GM23338 (cell line): Measurements from ENCODE around the gene CDH4.

Experiments
- CREB1 ChIP-seq: fragments of 250-450 bp; sonication (Bioruptor Pico); IDR thresholded peaks from 2 replicates; pipeline ENCODE4 v1.5.0; 2020; ENCODE audit warnings: low read depth, mild to moderate bottlenecking, moderate library complexity
- EZH2 ChIP-seq: fragments of 200-600 bp; sonication (generic); IDR thresholded peaks from one replicate; pipeline ENCODE4 v1.8.0; 2017; ENCODE audit warnings: antibody characterized with exemption, mild to moderate bottlenecking, low read depth; ENCODE audit not compliant: unreplicated experiment
- EZH2phosphoT487 ChIP-seq: fragments of 200-600 bp; sonication (generic); IDR thresholded peaks from one replicate; pipeline ENCODE4 v1.8.1; 2018; ENCODE audit warnings: antibody characterized with exemption; ENCODE audit not compliant: unreplicated experiment
- JUNB ChIP-seq: IDR thresholded peaks from one replicate; pipeline ENCODE4 v1.6.1; 2016; ENCODE audit warnings: antibody characterized with exemption; ENCODE audit not compliant: unreplicated experiment
- NANOG ChIP-seq: IDR thresholded peaks from 2 replicates; pipeline ENCODE4 v1.6.1; 2016; ENCODE audit warnings: antibody characterized with exemption, borderline replicate concordance
- POLR2AphosphoS5 ChIP-seq: IDR thresholded peaks from 2 replicates; pipeline ENCODE4 v1.6.1; 2016; ENCODE audit warnings: antibody characterized with exemption, low read depth
- STAT1 ChIP-seq: IDR thresholded peaks from one replicate; pipeline ENCODE4 v1.6.1; 2016; ENCODE audit warnings: antibody characterized with exemption; ENCODE audit not compliant: unreplicated experiment
- ZNF114 ChIP-seq: fragments of 250-450 bp; sonication (Bioruptor Pico); IDR thresholded peaks from 2 replicates; pipeline ENCODE4 v1.5.0; 2020; ENCODE audit warnings: mild to moderate bottlenecking, moderate library complexity
- TF ChIP-seq, protein P1 (sequence below), 2 experiments: fragments of 200-600 bp in 1 of 2; sonication (generic) in 1 of 2; conservative IDR thresholded peaks; 2 replicates each; pipeline versions ENCODE4 v1.5.1 to v1.6.1; 2016 to 2017; ENCODE audit warnings: antibody characterized with exemption in 2 of 2, low read depth in 2 of 2, mild to moderate bottlenecking in 2 of 2, moderate library complexity in 1 of 2
- TF ChIP-seq, protein P2 (sequence below): IDR thresholded peaks from one replicate; pipeline ENCODE4 v1.6.1; 2018; ENCODE audit warnings: antibody characterized with exemption; ENCODE audit not compliant: unreplicated experiment
- TF ChIP-seq, protein P3 (sequence below): IDR thresholded peaks from 2 replicates; pipeline ENCODE4 v1.6.1; 2016; ENCODE audit warnings: antibody characterized with exemption

DNA sequence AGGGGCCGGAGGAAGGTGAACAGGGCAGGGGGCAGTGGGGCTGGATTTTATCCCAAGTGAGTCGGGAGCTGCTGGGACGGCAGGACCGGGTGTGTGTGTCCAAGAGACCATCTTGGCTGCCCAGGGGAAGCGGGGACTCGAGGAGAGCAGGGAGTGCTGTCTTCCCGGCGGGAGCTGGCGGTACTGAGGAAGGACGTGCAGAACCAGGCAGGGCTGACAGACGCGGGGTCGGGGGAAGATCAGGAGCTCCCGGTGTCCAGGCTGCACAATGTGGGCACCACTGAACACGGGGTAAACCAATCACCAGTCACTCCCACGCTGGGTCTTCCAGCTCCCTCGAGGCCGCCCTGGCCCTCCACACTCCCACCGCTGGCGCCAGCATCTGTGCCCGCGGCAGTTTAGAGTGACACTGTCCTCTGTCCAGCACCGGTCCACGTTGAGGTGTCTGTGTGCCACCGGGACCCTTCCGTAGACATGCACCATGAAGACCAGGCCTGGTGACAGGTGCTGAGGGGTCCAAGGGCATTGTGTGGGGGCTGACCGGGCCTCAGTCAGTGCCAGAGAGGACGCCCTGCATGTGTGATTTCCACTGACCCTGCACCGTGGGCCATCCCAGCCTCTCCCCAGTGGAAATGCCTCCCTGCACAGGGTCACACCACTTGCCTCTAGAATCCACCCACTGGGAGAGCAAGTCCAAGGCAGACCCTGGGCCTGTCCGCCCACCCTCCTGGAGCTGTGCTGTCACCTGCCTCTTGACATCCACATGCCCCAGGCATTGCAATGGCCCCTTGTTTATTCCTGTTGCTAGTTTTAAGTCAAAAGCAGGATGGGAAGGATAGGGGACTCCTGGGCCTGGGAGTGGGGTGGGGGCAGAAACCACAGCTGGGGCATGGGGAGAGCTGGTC lies 411.7 kb downstream of the CDH4 start:
- TF ChIP-seq, protein P1, sequence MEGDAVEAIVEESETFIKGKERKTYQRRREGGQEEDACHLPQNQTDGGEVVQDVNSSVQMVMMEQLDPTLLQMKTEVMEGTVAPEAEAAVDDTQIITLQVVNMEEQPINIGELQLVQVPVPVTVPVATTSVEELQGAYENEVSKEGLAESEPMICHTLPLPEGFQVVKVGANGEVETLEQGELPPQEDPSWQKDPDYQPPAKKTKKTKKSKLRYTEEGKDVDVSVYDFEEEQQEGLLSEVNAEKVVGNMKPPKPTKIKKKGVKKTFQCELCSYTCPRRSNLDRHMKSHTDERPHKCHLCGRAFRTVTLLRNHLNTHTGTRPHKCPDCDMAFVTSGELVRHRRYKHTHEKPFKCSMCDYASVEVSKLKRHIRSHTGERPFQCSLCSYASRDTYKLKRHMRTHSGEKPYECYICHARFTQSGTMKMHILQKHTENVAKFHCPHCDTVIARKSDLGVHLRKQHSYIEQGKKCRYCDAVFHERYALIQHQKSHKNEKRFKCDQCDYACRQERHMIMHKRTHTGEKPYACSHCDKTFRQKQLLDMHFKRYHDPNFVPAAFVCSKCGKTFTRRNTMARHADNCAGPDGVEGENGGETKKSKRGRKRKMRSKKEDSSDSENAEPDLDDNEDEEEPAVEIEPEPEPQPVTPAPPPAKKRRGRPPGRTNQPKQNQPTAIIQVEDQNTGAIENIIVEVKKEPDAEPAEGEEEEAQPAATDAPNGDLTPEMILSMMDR (conservative IDR thresholded peaks at IDR 0.05; ENCODE audit: low read depth in 2 of 2): no peak
- no peak for TF ChIP-seq EZH2
- TF ChIP-seq, protein P2, sequence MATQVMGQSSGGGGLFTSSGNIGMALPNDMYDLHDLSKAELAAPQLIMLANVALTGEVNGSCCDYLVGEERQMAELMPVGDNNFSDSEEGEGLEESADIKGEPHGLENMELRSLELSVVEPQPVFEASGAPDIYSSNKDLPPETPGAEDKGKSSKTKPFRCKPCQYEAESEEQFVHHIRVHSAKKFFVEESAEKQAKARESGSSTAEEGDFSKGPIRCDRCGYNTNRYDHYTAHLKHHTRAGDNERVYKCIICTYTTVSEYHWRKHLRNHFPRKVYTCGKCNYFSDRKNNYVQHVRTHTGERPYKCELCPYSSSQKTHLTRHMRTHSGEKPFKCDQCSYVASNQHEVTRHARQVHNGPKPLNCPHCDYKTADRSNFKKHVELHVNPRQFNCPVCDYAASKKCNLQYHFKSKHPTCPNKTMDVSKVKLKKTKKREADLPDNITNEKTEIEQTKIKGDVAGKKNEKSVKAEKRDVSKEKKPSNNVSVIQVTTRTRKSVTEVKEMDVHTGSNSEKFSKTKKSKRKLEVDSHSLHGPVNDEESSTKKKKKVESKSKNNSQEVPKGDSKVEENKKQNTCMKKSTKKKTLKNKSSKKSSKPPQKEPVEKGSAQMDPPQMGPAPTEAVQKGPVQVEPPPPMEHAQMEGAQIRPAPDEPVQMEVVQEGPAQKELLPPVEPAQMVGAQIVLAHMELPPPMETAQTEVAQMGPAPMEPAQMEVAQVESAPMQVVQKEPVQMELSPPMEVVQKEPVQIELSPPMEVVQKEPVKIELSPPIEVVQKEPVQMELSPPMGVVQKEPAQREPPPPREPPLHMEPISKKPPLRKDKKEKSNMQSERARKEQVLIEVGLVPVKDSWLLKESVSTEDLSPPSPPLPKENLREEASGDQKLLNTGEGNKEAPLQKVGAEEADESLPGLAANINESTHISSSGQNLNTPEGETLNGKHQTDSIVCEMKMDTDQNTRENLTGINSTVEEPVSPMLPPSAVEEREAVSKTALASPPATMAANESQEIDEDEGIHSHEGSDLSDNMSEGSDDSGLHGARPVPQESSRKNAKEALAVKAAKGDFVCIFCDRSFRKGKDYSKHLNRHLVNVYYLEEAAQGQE: no peak
- no peak for TF ChIP-seq NANOG
- no peak for TF ChIP-seq POLR2AphosphoS5
- no peak for TF ChIP-seq JUNB
- TF ChIP-seq EZH2phosphoT487: no peak
- no peak for TF ChIP-seq ZNF114 (CRISPR knock-in tag)
- no peak for TF ChIP-seq CREB1
- no peak for TF ChIP-seq STAT1
- TF ChIP-seq, protein P3, sequence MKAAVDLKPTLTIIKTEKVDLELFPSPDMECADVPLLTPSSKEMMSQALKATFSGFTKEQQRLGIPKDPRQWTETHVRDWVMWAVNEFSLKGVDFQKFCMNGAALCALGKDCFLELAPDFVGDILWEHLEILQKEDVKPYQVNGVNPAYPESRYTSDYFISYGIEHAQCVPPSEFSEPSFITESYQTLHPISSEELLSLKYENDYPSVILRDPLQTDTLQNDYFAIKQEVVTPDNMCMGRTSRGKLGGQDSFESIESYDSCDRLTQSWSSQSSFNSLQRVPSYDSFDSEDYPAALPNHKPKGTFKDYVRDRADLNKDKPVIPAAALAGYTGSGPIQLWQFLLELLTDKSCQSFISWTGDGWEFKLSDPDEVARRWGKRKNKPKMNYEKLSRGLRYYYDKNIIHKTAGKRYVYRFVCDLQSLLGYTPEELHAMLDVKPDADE: no peak
